Measurements from ENCODE around the gene TACC2.

GRCh38 chr10:122122493-122122892, 133.5 kb downstream of the TACC2 start:
- TF ChIP-seq CTCF (IDR thresholded peaks at IDR 0.05) (no peak), POLR2A (IDR thresholded peaks at IDR 0.05) (no peak)

Measured in lower leg skin (tissue), 3 donors.